Esophagus mucosa (tissue), 1 donor: ENCODE results near the gene CDKL4. TPM values are rescaled to one million over a fixed set of nuclear protein-coding genes. Genes with fewer than 3 reads are reported as not detected.
A peak's percentile ranks its signal among the peaks of the same experiment; 100 is the strongest.
"Not testable (repeated sequence)": the region's sequence is repeated elsewhere in the genome, so short reads cannot be mapped to it uniquely, and the experiment has no call there.

Experiments
- ATAC-seq: fragments of 200-7000 bp; cut with Tn5 transposase; one replicate; pipeline ENCODE4 v1.9.1; 2020
- total RNA-seq: library from RNA; stranded (reverse); gene quantifications from one replicate; pipeline ENCODE4 v1.2.4, GENCODE V29; 2023
- donor health status: DM: yes; HTN: yes; CAD: no.

The CDKL4 gene
- total RNA-seq, 1 donor from 2014 or later = 0.28 TPM

- ATAC-seq = no peak
Observed at GRCh38 chr2:39228413-39229209, 15.2 kb downstream of the CDKL4 start.

GRCh38 chr2:39227628-39228412 is 15.9 kb downstream of the CDKL4 start:
- peak; percentile 89 for ATAC-seq

GRCh38 chr2:39225567-39225966 is 18.2 kb downstream of the CDKL4 start:
- ATAC-seq = no peak

GRCh38 chr2:39223909-39224308 is 19.9 kb downstream of the CDKL4 start:
- ATAC-seq = no peak

GRCh38 chr2:39221459-39221858 is 22.3 kb downstream of the CDKL4 start:
- ATAC-seq = no peak

- no peak for ATAC-seq
Observed at GRCh38 chr2:39220136-39220535, 23.6 kb downstream of the CDKL4 start.

- ATAC-seq = no peak
Observed at GRCh38 chr2:39218391-39218790, 25.4 kb downstream of the CDKL4 start.

GRCh38 chr2:39217192-39217550 is 26.6 kb downstream of the CDKL4 start:
- ATAC-seq = no peak

GRCh38 chr2:39216346-39217191 is 27.2 kb downstream of the CDKL4 start:
- ATAC-seq = no peak

- ATAC-seq = no peak
Observed at GRCh38 chr2:39215545-39215944, 28.2 kb downstream of the CDKL4 start.

- ATAC-seq = no peak
Observed at GRCh38 chr2:39213015-39213414, 30.8 kb downstream of the CDKL4 start.

- ATAC-seq = no peak
Observed at GRCh38 chr2:39210846-39211245, 32.9 kb downstream of the CDKL4 start.

GRCh38 chr2:39203382-39203781 is 40.4 kb downstream of the CDKL4 start:
- no peak for ATAC-seq

GRCh38 chr2:39202639-39203369 is 41.0 kb downstream of the CDKL4 start:
- ATAC-seq = no peak

GRCh38 chr2:39197003-39197402 is 46.8 kb downstream of the CDKL4 start:
- ATAC-seq = not testable (repeated sequence)

GRCh38 chr2:39194686-39195085 is 49.1 kb downstream of the CDKL4 start:
- ATAC-seq = no peak

- no peak for ATAC-seq
Observed at GRCh38 chr2:39188960-39189494, 54.7 kb downstream of the CDKL4 start.

GRCh38 chr2:39183673-39184072 is 60.1 kb downstream of the CDKL4 start:
- ATAC-seq = no peak

- ATAC-seq = no peak
Observed at GRCh38 chr2:39181297-39181696, 62.5 kb downstream of the CDKL4 start.

- ATAC-seq = peak; percentile 65
Observed at GRCh38 chr2:39179974-39180960, 63.5 kb downstream of the CDKL4 start.

GRCh38 chr2:39178756-39179155 is 65.0 kb downstream of the CDKL4 start:
- ATAC-seq = no peak
